Left colon (tissue), 2 donors: ENCODE measurements around the gene TRIM61. TPM values are rescaled to one million over a fixed set of nuclear protein-coding genes. Genes with fewer than 3 reads are reported as not detected.
"Not testable (repeated sequence)": the region's sequence is repeated elsewhere in the genome, so short reads cannot be mapped to it uniquely, and the experiment has no call there.

Experiments
- ATAC-seq: fragments of 200-7000 bp; cut with Tn5 transposase; one replicate; pipeline ENCODE4 v1.9.1; 2020; ENCODE audit warnings: mild to moderate bottlenecking, moderate library complexity
- DNase-seq, 2 donors: peaks; one replicate each; pipeline ENCODE4 v3.0.0-alpha.2; 2020
- intact Hi-C, 2 donors: fragments of 100-400 bp; cut with DNase I in 1 of 2; cut with micrococcal nuclease in 1 of 2; formaldehyde crosslinking; loops; one replicate each; pipeline versions ENCODE4 v1.11.2 to v1.14.0; 2022; cut with DNase I, micrococcal nuclease
- long read RNA-seq: library from polyadenylated mRNA; unstranded; transcript quantifications from one replicate; pipeline ENCODE4 v2.0.0, GENCODE V29; 2021
- total RNA-seq, 2 donors: library from RNA; stranded (reverse); fragmentation: NEBNext Ultra II Directional; extraction: Animal tissue kit (Norgen Biotek cat#: 25700); gene quantifications; one replicate each; pipeline ENCODE4 v1.2.1, GENCODE V29; 2021
- donor health status: DM: no; HTN: no; CAD: no.
- donor health status: DM: yes; HTN: yes; CAD: no.

TRIM61 gene
- total RNA-seq, result under 1 TPM in 1 of 2 donors, not detected in 1; 0.20 TPM
- long read RNA-seq, partial matches to known transcripts, result 1 of 1 reads
- long read RNA-seq, other reads (novel, unspliced or antisense), result 0 of 1 reads

- intact Hi-C loops, result no loop called here
- no peak for ATAC-seq
- peak in 1 of 2 donors; percentile 41 for DNase-seq
Observed at GRCh38 chr4:164977243-164978164, at the start of gene TRIM61. TSS of gene TRIM61 (minus strand) at chr4:164977657. CDS start at chr4:164970002, 7,655 bp downstream.

DNA sequence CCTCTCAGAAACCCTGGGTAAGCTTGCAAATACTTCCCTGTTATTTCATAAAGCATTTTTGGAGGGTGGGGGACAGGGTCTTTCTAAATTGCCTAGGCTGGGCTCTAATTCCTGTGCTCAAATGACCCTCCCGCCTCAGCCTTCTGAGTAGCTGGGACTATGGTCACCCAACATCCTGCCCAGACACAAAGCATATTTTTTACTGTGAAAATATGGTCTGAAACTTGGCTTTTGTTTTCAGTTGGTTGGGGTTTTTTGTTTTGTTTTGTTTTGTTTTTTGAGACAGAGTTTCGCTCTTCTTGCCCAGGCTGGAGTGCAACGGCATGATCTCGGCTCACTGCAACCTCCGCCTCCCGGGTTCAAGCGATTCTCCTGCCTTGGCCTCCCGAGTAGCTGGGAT is 48.3 kb upstream of the TRIM61 start:
- intact Hi-C loops, ATAC-seq, DNase-seq: not testable (repeated sequence)

DNA sequence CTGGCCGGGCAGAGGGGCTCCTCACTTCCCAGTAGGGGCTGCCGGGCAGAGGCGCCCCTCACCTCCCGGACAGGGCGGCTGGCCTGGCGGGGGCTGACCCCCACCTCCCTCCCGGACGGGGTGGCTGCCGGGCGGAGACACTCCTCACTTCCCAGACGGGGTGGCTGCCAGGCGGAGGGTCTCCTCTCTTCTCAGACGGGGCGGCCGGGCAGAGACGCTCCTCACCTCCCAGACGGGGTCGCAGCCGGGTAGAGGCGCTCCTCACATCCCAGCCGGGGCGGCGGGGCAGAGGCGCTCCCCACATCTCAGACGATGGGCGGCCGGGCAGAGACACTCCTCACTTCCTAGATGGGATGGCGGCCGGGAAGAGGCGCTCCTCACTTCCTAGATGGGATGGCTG is 42.5 kb upstream of the TRIM61 start:
- intact Hi-C loops, ATAC-seq, DNase-seq: not testable (repeated sequence)

GRCh38 chr4:165016971-165017370 is 39.5 kb upstream of the TRIM61 start:
- ATAC-seq (no peak), DNase-seq (no peak)
- intact Hi-C loops, result no loop called here

- ATAC-seq, result no peak
- intact Hi-C loops, result no loop called here
- no peak for DNase-seq
Observed at GRCh38 chr4:165013691-165014090, 36.2 kb upstream of the TRIM61 start.

- ATAC-seq (no peak), DNase-seq (no peak)
- intact Hi-C loops, result no loop called here
Observed at GRCh38 chr4:165011403-165011802, 33.9 kb upstream of the TRIM61 start.

DNA sequence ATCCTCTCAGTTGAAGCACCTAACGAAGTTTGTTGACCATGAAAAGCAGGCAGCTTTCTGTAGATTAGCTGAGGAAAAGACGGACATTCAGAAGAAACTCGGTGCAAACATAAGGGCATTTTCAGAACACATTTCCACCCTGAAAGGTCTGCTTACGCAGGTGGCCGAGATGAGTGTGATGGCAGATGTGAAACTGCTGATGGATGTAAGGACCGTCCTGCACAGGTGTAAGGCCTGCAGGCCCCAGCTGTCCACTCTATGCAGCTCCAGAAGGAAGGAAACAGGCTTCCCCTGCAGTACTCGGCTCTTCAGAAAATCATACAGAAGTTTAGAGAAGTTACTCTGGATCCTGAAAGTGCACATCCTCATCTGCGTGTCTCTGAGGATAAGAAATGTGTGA is 33.5 kb upstream of the TRIM61 start:
- DNase-seq (no peak), ATAC-seq (no peak)

GRCh38 chr4:165010487-165010886 is 33.0 kb upstream of the TRIM61 start:
- no peak for DNase-seq
- ATAC-seq, result no peak
- intact Hi-C loops, result no loop called here

More for the DNA sequence above, 33.5 kb upstream of the TRIM61 start:
- intact Hi-C loops, result no loop called here

GRCh38 chr4:165009493-165010227 is 32.2 kb upstream of the TRIM61 start:
- no peak for DNase-seq
- intact Hi-C loops, result no loop called here
- ATAC-seq, result no peak

DNA sequence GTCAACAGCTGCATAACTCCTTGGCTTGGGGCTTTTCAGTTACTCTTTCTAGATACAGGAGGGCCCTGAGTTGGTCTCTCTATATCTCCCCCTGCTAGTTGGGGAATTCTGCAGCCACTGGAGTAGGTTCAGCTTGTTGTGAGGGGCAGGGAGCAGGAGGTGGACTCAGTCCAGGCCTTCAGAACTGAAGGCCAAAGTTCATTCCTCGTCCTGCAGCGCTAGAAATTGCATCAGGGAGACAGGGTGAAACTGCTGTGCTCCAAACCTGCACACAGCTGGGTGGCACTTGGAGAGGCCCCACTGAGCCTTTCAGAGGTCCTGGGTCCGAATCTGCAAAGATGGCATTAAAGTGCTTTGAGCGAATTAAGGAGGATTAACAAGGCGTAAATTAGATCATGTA is 29.4 kb upstream of the TRIM61 start:
- ATAC-seq (no peak), DNase-seq (no peak)
- intact Hi-C loops, result no loop called here

DNA sequence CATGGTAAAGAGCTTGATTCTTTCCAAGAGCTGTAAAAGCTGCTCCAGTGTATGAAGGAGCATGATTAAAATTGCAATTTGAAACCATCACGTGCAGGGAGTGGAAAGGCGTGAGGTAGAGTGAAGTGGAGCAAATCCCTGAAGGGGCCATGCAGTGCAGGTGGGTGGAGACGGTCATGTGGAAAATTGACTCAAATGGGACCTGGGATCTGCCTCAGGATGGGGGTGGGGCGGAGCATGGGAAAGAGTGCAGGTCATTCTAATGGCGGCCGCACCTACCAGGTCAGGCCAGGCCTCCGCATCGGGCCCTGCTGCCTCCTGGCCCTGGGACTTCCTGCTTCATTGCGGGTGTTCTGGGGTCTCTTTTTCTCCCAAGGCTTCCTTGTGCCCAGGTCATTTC is 29.0 kb upstream of the TRIM61 start:
- intact Hi-C loops, result no loop called here
- no peak for DNase-seq
- ATAC-seq, result no peak

- intact Hi-C loops, result no loop called here
- DNase-seq, result no peak
- ATAC-seq, result no peak
Observed at GRCh38 chr4:165005352-165005925, 28.0 kb upstream of the TRIM61 start.

DNA sequence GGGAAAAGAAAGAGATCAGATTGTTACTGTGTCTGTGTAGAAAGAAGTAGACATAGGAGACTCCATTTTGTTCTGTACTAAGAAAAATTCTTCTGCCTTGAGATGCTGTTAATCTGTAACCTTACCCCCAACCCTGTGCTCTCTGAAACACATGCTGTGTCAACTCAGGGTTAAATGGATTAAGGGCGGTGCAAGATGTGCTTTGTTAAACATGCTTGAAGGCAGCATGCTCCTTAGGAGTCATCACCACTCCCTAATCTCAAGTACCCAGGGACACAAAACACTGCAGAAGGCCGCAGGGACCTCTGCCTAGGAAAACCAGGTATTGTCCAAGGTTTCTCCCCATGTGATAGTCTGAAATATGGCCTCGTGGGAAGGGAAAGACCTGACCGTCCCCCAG is 24.5 kb upstream of the TRIM61 start:
- intact Hi-C loops, ATAC-seq, DNase-seq: not testable (repeated sequence)

DNA sequence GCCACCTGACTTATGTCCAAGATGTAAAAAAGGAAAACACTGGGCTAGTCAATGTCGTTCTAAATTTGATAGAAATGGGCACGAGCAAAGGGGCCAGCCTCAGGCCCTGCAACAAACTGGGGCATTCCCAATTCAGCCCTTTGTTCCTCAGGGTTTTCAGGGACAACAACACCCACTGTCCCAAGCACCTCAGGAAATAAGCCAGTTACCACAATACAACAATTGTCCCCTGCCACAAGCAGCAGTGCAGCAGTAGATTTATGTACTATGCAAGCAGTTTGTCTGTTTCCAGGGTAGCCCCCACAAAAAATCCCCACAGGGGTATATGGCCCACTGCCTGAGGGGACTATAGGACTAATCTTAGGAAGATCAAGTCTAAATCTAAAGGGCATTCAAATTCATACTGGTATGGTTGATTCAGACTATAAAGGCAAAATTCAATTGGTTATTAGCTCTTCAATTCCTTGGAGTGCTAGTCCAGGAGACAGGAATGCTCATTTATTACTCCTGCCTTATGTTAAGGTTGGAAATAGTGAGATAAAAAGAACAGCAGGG is 21.1 kb upstream of the TRIM61 start:
- DNase-seq, ATAC-seq, intact Hi-C loops: not testable (repeated sequence)

DNA sequence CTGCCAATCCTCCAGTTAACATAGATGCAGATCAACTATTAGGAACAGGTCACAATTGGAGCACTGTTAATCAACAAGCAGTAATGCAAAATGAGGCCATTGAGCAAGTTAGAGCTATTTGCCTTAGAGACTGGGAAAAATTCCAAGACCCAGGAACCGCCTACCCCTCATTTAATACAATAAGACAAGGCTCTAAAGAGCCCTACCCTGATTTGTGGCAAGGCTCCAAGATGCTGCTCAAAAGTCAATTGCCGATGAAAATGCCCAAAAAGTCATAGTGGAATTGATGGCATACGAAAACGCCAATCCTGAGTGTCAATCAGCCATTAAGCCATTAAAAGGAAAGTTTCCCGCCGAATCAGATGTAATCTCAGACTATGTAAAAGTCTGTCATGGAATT is 20.5 kb upstream of the TRIM61 start:
- DNase-seq, result no peak
- intact Hi-C loops, result no loop called here
- ATAC-seq, result no peak

- DNase-seq (peak in 1 of 2 donors; percentile 22), ATAC-seq (peak; percentile 64)
- intact Hi-C loops, result no loop called here
Observed at GRCh38 chr4:164997324-164997723, 19.9 kb upstream of the TRIM61 start.

- ATAC-seq, DNase-seq, intact Hi-C loops: not testable (repeated sequence)
Observed at GRCh38 chr4:164996123-164996522, 18.7 kb upstream of the TRIM61 start.

DNA sequence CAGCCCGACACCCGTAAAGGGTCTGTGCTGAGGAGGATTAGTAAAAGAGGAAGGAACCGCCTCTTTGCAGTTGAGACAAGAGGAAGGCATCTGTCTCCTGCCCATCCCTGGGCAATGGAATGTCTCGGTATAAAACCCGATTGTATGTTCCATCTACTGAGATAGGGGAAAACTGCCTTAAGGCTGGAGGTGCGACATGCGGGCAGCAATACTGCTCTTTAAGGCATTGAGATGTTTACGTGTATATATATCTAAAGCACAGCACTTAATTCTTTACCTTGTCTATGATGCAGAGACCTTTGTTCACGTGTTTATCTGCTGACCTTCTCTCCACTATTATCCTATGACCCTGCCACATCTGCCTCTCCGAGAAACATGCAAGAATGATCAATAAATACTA is 13.3 kb upstream of the TRIM61 start:
- ATAC-seq, DNase-seq, intact Hi-C loops: not testable (repeated sequence)

DNA sequence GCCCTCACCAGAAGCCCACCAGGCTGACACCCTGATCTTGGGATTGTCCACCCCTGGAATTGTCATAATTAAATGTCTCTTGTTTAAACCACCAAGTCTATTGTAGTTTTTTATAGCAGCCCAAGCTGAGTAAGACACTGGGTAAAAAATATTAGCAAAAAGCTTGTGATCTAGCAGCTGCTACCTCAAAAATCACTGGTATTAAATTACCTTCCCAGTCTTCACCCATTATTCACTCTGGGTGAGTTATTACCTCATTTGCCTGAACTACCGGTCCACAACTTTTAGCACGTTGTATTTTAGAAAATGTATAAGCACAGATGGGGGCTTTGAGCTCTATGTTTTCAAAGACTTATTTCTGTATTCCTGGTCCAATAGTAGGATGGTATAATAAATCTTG is 12.0 kb upstream of the TRIM61 start:
- no peak for DNase-seq
- ATAC-seq, result no peak
- intact Hi-C loops, result no loop called here
